Stimulated activated CD8-positive, alpha-beta memory T cell treated with anti-CD3 and anti-CD28 coated beads, Interleukin-7, amount 100 ng/mL, for 1 hour (primary cell): ENCODE data around the gene INO80C.
"Not testable (repeated sequence)": the region's sequence is repeated elsewhere in the genome, so short reads cannot be mapped to it uniquely, and the experiment has no call there.

Experiments used
- DNase-seq, 2 donors: peaks; one replicate each; pipeline ENCODE4 v3.0.0-alpha.2; 2020; ENCODE audit warnings: low read depth in 2 of 2

The INO80C gene

GRCh38 chr18:35460736-35461161 lies 37.0 kb downstream of the INO80C start:
- DNase-seq: no peak

DNA sequence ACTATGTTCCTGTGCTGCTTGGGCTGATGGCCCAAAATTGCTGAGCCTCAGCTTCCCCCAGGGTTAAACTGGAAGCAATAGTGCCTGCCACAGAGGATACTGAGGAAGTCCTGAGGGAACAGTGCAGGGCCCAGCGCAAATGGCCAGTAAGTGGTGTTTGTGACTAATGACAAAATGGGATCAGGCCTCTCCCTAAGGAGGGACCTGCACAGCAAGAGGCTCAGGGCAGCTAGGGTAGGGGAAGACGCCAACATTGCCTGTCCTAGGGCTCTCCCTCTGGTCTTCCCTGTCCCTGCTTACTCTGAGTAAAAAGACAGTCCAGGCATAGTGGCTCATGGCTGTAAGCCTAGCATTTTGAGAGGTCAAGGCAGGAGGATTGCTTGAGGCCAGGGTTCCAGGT lies 37.8 kb downstream of the INO80C start:
- DNase-seq: no peak

DNA sequence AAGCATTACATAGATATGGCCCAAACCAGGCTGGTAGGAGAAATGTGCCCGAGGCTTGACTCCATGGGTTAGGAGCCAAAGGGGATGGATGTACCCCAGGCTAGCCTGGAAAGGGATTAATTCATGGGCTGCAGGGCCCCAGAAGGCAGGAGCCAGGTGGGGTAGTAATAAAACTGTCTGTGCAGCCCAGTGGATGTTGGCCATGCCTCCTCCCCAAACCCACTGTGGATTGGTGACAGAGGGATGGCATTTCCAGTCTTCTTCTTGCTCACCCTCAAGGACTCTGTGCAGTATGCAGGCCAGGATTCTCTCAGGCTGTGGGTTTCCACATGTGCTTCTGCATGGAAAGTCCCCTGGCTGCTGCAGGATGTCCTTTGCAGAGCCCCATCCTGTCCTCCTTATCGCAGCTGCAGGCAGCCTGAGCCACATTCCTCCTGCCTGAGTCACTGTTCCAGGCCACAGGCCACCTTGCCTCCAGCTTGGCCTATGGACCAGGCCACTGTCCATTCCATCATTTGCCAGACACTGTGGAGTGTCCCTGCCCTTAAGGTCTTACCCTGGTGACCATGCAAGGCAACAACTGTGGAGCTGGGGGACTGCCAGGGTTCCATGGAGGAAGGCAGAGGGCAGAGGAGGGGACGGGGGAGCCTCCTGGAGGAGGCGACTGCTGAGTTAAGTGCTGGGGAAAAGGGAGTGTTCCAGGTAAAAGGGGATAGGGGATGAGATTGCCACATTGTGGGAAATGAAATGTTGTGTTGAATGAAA lies 38.9 kb downstream of the INO80C start:
- no peak for DNase-seq

GRCh38 chr18:35458271-35458670 lies 39.5 kb downstream of the INO80C start:
- DNase-seq: no peak

- DNase-seq: no peak
These were observed 40.5 kb downstream of the INO80C start for GRCh38 chr18:35457140-35457704.

GRCh38 chr18:35455926-35456763 lies 41.6 kb downstream of the INO80C start:
- no peak for DNase-seq

DNA sequence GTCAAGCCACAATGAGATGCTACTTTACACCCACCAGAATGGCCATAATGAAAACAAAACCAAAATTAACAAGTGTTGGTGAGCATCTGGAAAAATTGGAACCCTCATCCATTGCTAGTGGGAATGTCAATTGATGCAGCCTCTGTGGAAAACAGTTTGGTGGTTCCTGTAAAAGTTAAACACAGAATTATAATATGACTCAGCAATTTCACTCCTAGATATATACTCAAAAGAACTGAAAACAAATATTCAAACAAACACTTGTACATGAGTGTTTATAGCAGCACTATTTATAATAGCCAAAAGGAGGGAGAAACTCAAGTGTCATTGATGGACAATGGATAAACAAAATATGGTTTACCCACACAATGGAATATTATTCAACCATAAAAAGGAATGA lies 43.0 kb downstream of the INO80C start:
- no peak for DNase-seq

GRCh38 chr18:35453065-35453464 lies 44.7 kb downstream of the INO80C start:
- not testable (repeated sequence) for DNase-seq

DNA sequence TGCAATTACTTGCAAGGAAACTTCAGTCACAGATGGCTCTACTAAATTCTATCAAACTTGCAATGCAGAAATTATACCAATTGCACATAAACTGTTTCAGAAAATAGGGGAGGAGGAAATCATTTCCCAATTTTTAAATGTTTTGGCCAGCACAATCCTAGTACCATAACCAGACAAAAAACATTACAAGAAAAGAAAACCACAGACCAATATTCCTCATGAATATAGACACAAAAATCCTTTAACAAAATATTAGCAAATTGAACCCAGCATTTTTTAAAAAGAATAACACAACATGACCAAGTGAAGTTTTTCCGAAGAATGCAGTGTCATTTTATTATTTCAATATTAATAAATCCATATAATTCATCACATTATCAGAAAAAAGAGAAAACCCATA lies 45.8 kb downstream of the INO80C start:
- no peak for DNase-seq

- no peak for DNase-seq
These were observed 46.7 kb downstream of the INO80C start for GRCh38 chr18:35451032-35451431.

GRCh38 chr18:35444636-35445035 lies 53.1 kb downstream of the INO80C start:
- DNase-seq: no peak

DNA sequence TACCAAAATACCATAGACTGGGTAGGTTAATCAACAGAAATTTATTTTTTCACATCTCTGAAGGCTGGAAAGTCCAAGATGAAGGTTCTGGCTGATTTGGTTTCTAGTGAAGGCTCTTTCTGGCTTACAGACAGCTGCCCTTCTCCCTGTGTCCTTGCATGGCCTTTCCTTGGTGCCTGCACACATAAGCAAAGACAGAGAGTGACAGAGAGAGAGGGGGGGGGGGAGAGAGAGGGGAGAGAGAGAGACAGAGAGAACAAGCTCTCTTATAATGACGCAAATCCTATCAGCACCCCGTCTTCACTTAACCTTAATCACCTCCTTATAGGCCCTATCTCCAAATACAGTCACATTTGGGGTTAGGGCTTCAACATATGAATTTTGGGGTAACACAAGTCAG lies 53.9 kb downstream of the INO80C start:
- no peak for DNase-seq

GRCh38 chr18:35443434-35443833 lies 54.3 kb downstream of the INO80C start:
- no peak for DNase-seq

DNA sequence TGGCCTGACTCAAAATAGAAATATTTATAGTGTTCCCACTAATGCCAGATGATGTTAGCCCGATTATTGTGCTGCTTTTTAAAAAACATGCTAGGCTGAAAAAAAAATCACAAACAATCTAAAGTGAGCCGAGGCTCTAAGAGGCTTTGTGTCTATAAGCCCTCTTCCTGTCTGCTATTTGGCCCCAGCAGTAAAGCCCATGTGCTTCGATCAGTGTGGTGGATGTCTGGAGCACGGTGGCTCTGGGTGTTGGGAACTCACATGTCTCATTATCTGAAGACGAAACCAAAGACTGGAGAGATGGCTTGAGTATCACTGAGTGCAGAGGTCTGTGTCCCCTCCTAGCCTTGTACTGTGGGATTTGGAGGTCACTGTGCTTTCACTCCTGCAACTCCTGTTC lies 55.1 kb downstream of the INO80C start:
- DNase-seq: no peak

DNA sequence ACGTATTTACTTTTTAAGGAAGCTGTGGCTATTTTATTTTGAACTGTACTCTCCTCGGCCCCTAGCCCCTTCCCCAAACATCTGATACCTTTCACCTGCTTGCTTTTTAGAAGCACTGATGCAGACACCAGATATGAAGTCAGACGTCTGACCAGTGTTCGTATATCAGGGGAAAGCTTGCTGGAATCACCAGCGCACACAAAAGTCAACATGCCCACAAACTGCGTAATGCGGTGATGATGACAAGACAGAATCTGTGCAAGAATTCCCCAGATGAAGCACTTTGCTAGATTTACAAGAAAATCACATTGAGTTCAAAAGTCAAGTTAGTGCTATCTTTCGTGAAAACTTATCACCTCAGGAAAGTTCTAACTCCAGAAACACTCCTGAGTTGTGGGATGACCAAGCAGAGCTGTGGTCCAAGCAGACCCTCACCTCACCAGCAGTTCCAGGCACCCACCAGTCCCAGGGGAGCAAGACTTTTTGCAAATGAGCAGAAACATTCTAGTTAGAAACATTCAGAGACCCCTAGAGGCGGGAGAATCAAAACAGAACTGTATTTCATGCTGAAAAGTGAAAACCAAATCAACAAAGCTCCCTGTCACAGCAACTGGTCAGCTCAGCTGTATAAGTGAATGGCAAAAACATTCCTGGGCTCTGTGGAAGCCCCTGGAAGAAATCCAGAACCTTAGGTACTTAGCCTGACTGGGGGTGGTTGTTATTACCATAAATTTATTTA lies 55.7 kb downstream of the INO80C start:
- DNase-seq: no peak

- no peak for DNase-seq
These were observed 59.1 kb downstream of the INO80C start for GRCh38 chr18:35438480-35439234.

- no peak for DNase-seq
These were observed 59.9 kb downstream of the INO80C start for GRCh38 chr18:35437836-35438235.

- no peak for DNase-seq
These were observed 61.6 kb downstream of the INO80C start for GRCh38 chr18:35436076-35436649.

DNA sequence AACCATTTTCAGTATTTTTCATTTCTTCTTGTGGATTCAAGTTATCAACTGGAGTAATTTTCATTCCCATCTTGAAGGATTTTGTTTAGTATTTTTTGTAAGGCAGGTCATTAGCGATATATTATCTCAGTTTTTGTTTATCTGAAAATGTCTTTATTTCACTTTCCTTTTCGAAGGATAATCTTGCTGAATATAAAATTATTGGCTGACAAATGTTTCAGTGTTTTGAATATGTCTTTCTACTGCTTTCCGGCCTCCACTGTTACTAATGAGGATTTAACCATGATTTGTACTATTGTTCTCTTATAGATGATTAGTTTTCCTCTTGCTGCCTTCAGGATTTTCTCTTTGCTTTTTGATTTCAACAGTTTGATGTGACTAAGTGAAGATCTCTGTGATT lies 62.4 kb downstream of the INO80C start:
- DNase-seq: no peak

GRCh38 chr18:35432565-35433001 lies 65.2 kb downstream of the INO80C start:
- DNase-seq: no peak

DNA sequence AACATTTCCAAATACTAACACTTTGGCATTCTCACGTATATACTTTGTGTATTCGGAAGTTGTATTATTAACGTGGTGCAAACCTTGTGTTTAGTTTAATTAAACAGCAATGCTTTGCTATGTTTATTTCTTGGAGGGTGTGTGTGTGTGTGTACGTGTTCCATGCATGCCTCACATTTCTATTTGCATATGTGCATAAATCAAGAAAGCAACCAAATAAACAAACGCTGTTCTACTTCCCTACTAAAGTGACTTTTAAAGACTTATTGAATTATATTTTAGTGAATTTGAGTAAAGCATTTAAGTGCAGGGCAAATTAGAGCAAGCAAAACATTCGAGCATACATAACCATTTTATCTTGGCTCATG lies 66.4 kb downstream of the INO80C start:
- no peak for DNase-seq
